Measurements from ENCODE around the gene RAB36.

GRCh38 chr22:23118647-23119493 is 26.4 kb upstream of the RAB36 start:
- TF ChIP-seq CTCF (IDR thresholded peaks at IDR 0.05; ENCODE audit: low read depth, low read length, poor library complexity, severe bottlenecking): no peak
- TF ChIP-seq EZH2phosphoT487 (IDR thresholded peaks at IDR 0.05; ENCODE audit: borderline replicate concordance, low read length): no peak
